Central memory CD4-positive, alpha-beta T cell (primary cell): ENCODE results near the gene KRTAP2-2.
"Not testable (repeated sequence)": the region's sequence is repeated elsewhere in the genome, so short reads cannot be mapped to it uniquely, and the experiment has no call there.

Experiments used
- DNase-seq: peaks from one replicate; pipeline ENCODE4 v3.0.0; 2022

KRTAP2-2 gene

GRCh38 chr17:41064301-41064700 lies 9.3 kb upstream of the KRTAP2-2 start:
- no peak for DNase-seq

- DNase-seq = no peak
These were observed 8.4 kb upstream of the KRTAP2-2 start for GRCh38 chr17:41063449-41063848.

- DNase-seq = no peak
These were observed 6.9 kb upstream of the KRTAP2-2 start for GRCh38 chr17:41061964-41062363.

- DNase-seq = no peak
These were observed 5.1 kb upstream of the KRTAP2-2 start, which contains the start of gene KRTAP2-3 for GRCh38 chr17:41060052-41060604. TSS of gene KRTAP2-3 (minus strand) at chr17:41060114. CDS start at chr17:41060050, 64 bp downstream.

- DNase-seq = not testable (repeated sequence)
These were observed 4.4 kb upstream of the KRTAP2-2 start for GRCh38 chr17:41059276-41060051.

- DNase-seq = no peak
These were observed 3.7 kb upstream of the KRTAP2-2 start for GRCh38 chr17:41058741-41059140.

- no peak for DNase-seq
These were observed 2.5 kb upstream of the KRTAP2-2 start for GRCh38 chr17:41057547-41057946.

GRCh38 chr17:41054556-41054955 lies 474 bp downstream of the KRTAP2-2 start:
- DNase-seq = not testable (repeated sequence)

- no peak for DNase-seq
These were observed 1.0 kb downstream of the KRTAP2-2 start for GRCh38 chr17:41054025-41054424.

GRCh38 chr17:41052566-41052965 lies 2.5 kb downstream of the KRTAP2-2 start:
- DNase-seq = no peak

GRCh38 chr17:41049110-41049509 lies 5.9 kb downstream of the KRTAP2-2 start:
- no peak for DNase-seq

- no peak for DNase-seq
These were observed 6.6 kb downstream of the KRTAP2-2 start for GRCh38 chr17:41048441-41048840.

- DNase-seq = not testable (repeated sequence)
These were observed 8.1 kb downstream of the KRTAP2-2 start, which contains the start of gene KRTAP2-1 for GRCh38 chr17:41046735-41047465. TSS of gene KRTAP2-1 (minus strand) at chr17:41047316. CDS start at chr17:41047267, 49 bp downstream.

- DNase-seq = no peak
These were observed 12.1 kb downstream of the KRTAP2-2 start for GRCh38 chr17:41042953-41043352.

- DNase-seq = not testable (repeated sequence)
These were observed 14.1 kb downstream of the KRTAP2-2 start, which contains the start of gene KRTAP1-1 for GRCh38 chr17:41040783-41041571. TSS of gene KRTAP1-1 (minus strand) at chr17:41041450. CDS start at chr17:41041397, 53 bp downstream.

- DNase-seq = no peak
These were observed 17.1 kb downstream of the KRTAP2-2 start for GRCh38 chr17:41037853-41038350.

- DNase-seq = not testable (repeated sequence)
These were observed 20.6 kb downstream of the KRTAP2-2 start, which contains the start of gene KRTAP1-3 for GRCh38 chr17:41034346-41034935. TSS of gene KRTAP1-3 (minus strand) at chr17:41034874. CDS start at chr17:41034821, 53 bp downstream.

- DNase-seq = no peak
These were observed 25.3 kb downstream of the KRTAP2-2 start, which contains the start of gene KRTAP1-4 for GRCh38 chr17:41029633-41030245. TSS of gene KRTAP1-4 (minus strand) at chr17:41030195. CDS start at chr17:41030078, 117 bp downstream.

GRCh38 chr17:41026715-41027471 lies 28.1 kb downstream of the KRTAP2-2 start, which contains the start of gene KRTAP1-5:
TSS of gene KRTAP1-5 (minus strand) at chr17:41027208. CDS start at chr17:41027155, 53 bp downstream.
- no peak for DNase-seq

GRCh38 chr17:41024697-41025096 lies 30.3 kb downstream of the KRTAP2-2 start:
- DNase-seq = no peak
